ENCODE data around the gene GALC.

GALC gene

DNA sequence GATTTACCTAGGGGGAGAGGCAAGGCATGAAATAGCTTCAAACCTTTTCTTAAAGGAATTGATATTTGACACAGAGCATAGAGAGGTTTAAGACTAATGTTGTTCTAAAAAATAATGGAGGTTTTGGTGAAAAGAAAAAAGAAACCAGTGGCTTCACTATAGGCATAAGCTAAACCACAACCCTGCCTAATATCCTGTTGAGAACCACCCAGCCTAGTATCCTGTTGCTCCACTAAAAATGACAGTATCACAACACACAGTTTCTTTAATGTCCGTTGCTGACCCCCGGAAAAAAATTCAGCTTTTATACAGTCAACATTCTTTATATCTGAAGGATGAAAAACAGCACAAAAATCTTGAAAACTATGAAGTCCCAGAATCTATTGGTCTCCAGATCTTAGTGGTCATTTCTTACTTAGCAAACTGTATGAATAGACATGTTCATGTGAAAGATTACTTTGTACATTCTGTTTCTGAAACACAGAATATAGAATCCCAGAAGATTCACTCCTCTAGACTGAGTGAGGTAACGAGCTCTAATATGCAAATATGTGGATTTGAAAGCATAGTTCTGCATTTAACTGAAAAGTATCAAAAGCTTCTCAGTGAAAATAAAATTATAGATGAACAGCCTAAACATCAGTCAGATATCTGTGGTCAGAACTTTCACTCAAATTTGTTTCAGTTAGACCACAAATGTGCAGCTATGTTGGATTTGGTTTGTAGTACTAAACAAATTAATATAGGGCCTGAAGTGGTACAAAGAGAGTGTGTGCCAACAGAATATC, 40.5 kb downstream of the GALC start:
- TF ChIP-seq, protein P1, sequence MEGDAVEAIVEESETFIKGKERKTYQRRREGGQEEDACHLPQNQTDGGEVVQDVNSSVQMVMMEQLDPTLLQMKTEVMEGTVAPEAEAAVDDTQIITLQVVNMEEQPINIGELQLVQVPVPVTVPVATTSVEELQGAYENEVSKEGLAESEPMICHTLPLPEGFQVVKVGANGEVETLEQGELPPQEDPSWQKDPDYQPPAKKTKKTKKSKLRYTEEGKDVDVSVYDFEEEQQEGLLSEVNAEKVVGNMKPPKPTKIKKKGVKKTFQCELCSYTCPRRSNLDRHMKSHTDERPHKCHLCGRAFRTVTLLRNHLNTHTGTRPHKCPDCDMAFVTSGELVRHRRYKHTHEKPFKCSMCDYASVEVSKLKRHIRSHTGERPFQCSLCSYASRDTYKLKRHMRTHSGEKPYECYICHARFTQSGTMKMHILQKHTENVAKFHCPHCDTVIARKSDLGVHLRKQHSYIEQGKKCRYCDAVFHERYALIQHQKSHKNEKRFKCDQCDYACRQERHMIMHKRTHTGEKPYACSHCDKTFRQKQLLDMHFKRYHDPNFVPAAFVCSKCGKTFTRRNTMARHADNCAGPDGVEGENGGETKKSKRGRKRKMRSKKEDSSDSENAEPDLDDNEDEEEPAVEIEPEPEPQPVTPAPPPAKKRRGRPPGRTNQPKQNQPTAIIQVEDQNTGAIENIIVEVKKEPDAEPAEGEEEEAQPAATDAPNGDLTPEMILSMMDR (IDR thresholded peaks at IDR 0.05), result no peak

DNA sequence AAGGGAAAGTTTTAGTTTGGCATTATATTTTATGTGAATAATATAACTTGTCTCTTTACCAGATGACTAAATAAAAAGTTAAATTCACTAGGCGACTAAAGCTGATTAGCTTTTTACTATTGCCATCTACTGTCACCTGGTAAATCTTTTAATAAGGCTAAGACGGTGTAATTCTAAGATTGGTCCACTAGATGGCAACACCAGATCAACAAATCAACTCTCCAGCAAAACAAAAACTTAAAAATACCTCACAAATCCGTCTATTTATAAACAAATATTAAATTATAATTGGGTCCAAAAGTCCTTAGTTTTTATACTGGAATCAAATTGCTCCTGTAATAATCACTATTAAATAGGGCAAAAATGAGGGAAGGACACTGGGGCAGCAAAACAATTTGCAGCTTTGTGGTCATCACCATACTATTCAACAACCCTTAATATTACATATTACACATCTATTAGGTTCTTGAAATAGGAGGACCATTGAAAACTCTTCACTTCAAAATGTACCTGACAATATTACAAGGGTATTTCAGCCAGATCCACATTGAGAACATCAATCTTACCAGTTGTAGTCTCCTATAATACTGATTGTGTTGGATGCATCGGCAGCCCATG, 47.9 kb downstream of the GALC start:
- TF ChIP-seq, protein P1 (IDR thresholded peaks at IDR 0.05), result peak; percentile 71

DNA sequence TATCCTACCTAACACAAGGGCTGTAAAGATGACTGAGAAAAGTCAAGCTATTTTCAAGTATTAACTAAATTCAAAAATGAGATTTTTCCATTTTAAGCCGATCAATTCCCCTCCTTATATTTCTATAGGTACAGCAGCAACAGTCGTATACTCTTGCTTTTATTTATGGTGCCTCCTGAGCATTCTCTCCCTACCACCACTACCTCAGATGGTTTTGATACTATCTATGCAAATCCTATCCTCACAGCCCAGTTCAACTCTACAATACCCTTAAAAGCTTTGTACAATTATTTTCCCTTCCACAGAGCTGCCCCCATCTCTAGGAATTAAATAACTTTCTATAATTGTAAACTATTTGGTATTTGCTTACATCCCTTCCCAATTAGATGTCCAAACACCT, 52.1 kb downstream of the GALC start:
- TF ChIP-seq, protein P1 (IDR thresholded peaks at IDR 0.05), result no peak

DNA sequence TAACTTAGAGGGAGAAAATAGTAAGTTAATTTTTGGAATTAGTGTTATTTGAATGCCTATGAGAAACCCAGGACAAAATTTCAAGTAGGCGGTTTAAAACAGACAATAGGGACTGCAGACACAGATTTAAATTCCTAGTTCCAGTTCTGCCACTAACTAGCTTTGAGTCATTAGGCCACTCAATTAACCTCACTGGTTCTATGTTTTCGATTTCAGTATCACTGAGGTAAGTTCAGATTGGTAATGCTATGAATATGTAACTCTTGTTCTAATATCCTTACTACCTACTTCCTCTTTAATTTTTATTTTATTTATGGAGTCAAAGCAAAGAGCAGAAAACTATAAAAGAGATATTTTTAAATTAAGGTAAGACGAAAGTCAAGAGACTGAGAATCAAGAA, 52.6 kb downstream of the GALC start:
- TF ChIP-seq, protein P1 (IDR thresholded peaks at IDR 0.05), result no peak

DNA sequence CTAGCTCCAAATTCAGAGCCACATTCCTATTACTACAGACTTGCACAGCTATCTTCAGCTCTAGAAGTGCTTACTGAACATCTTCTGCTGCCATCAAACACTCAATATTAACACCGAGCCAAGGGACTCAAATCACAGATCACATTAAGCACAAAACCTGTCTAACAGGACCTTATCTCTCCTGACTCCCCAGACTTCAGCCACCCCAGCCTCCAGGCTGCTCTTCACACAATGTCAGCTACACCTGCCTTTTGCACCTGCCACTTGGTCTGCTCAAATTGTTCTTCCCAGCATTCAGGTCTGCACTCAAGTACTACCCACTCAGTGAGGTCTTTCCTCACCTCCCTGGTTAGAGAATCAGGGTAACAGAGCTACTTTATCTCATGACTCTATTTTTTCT, 57.1 kb downstream of the GALC start:
- TF ChIP-seq, protein P1 (IDR thresholded peaks at IDR 0.05), result no peak

DNA sequence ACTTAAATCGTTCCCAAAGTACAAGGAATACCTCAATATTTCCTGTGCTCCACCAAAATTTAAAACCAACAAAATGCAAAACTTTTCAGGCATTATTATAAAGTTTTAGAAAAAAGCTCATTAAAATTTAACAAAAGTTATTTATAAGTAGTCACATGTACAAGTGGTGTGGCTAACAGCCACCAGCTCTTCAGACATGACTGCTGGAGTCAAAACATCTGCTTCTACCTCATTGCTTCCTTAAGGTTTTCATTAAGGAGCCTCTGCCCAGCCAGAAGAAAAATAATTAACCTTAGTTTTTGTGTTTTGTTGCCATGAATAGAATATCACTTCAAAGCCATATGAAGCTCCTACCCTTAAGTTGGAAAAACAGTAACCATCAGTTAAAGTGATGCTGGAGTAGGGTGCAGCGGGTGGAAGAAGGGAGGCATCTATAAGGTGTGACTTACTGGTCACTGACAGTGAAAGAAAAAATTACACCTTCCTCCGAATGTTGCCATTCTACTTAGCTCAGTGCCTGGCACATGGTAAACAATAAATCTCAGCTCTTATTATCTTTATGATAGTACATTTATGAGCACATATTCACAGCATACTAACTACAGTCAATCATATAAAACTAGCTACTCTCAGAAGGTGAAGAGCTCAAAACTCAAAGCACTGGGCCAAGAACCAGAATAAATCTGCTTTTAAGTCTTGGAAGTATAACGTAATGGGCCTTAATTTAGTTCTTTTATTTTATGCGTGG, 57.7 kb downstream of the GALC start:
- TF ChIP-seq, protein P1 (IDR thresholded peaks at IDR 0.05), result no peak

DNA sequence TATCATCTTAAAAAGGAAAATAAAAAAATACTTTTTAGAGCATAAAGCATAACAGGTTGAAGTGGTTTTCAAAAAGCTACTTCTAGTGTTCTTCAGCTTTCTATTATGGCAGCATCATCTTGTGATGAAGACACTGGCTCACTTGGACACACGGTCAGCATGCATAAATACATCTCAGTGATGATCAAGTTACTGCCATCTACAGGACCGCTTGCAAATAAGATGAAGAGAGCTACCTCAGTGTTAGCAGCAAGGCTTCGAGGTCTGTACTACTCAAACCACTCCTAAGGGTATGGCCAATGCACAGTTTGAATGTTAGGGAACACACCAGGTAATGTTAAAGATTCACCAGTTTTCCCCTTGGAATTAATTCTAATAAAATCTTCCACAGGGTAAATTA, 58.8 kb downstream of the GALC start:
- TF ChIP-seq, protein P1 (IDR thresholded peaks at IDR 0.05), result no peak
